ENCODE measurements around the gene CRYBG3. TPM values are rescaled to one million over a fixed set of nuclear protein-coding genes. Genes with fewer than 3 reads are reported as not detected.

The CRYBG3 gene
- total and polyA plus RNA-seq, 2 of the 13 experiments (the other 11 are each of a cell fraction or from before 2014, with no cell fraction given) = 3.8 to 15.9 TPM

- no TSS peak for BruUV-seq (replicated peaks)
- in situ Hi-C loops (cut with HindIII; ENCODE audit: extremely low pct_ligation_motif_present, low pct_unique_long_range_greater_than_20kb) = no loop called here
- Histone ChIP-seq H3K4me3 (replicated peaks in 1 of 3; ENCODE audit: insufficient read depth in 1 of 3, low read depth in 2 of 3, low read length in 3 of 3) (no peak overlapping the region), H3K9ac (ENCODE audit: insufficient read depth, low read depth, low read length) (no peak overlapping the region), H3K9me3 (ENCODE audit: low read length) (no peaks in the 10 kb centered on the region), H3K79me2 (ENCODE audit: insufficient read depth, low read length) (no peaks in the 10 kb centered on the region), H3K27ac (ENCODE audit: extremely low read length, insufficient read depth, low read length) (peak overlapping the region; percentile 18), H2AFZ (ENCODE audit: low read length) (no peak overlapping the region), H3K36me3 (replicated peaks in 1 of 2; ENCODE audit: control insufficient read depth in 1 of 2, insufficient read depth in 2 of 2, low read length in 2 of 2) (no peaks in the 10 kb centered on the region), H3K27me3 (ENCODE audit: control insufficient read depth in 1 of 2, insufficient read depth in 2 of 2, low read length in 2 of 2) (no peaks in the 10 kb centered on the region), H4K20me1 (ENCODE audit: insufficient read depth, low read length) (no peaks in the 10 kb centered on the region), H3K4me1 (ENCODE audit: insufficient read depth, low read length) (peaks cover 60% of the 10 kb centered on the region), H3K4me2 (ENCODE audit: low read depth, low read length) (peak overlapping the region; percentile 47)
- 38% methylated on average over 2 of the region's 2 CpGs for WGBS (ENCODE audit: low lambda C conversion rate)
- DNase-seq (ENCODE audit: low spot score) (peak; percentile 58), FAIRE-seq (peak; percentile 59), ATAC-seq (peak; percentile 85)
- CTCF ChIA-PET (ENCODE audit: low intra/inter-chr PET ratio, low total read pairs) = no interaction called here
- intact Hi-C loops (cut with micrococcal nuclease; ENCODE audit: unreplicated experiment) = loop anchor here (1.0 kb wide), 1 partner anchor 16 kb away; no protein-coding TSS in a partner anchor
- POLR2A ChIA-PET = interaction anchor here (0.6 to 1.6 kb wide), 4 partner anchors 16 to 172 kb away, joined by 3 to 17 read pairs (median 6); partner anchors contain the start of gene CRYBG3
- TF ChIP-seq ZNF367 (CRISPR knock-in tag; IDR thresholded peaks at IDR 0.05; ENCODE audit: borderline replicate concordance) (no peak), TRIM22 (IDR thresholded peaks at IDR 0.05) (no peak), ZNF598 (CRISPR knock-in tag; IDR thresholded peaks at IDR 0.05; ENCODE audit: borderline replicate concordance) (no peak), GABPB1 (CRISPR knock-in tag; IDR thresholded peaks at IDR 0.05) (no peak), KDM6A (CRISPR knock-in tag; IDR thresholded peaks at IDR 0.05; ENCODE audit: low read depth) (peak; percentile 50; the same call in 1 of the 2 replicates), ZNF576 (CRISPR knock-in tag; IDR thresholded peaks at IDR 0.05) (no peak), ELF4 (CRISPR knock-in tag; IDR thresholded peaks at IDR 0.05; ENCODE audit: borderline replicate concordance) (no peak), FOXP4 (CRISPR knock-in tag; IDR thresholded peaks at IDR 0.05) (peak; percentile 49; the same call in 1 of the 2 replicates), HNF1A (IDR thresholded peaks at IDR 0.05; ENCODE audit: low read depth) (peak; percentile 86), HNF1A (CRISPR knock-in tag; IDR thresholded peaks at IDR 0.05; ENCODE audit: borderline replicate concordance) (peak; percentile 76; the same call in 1 of the 2 replicates), ZNF749 (CRISPR knock-in tag; IDR thresholded peaks at IDR 0.05; ENCODE audit: borderline replicate concordance) (no peak), ZNF607 (CRISPR knock-in tag; IDR thresholded peaks at IDR 0.05; ENCODE audit: borderline replicate concordance) (no peak), TEAD3 (CRISPR knock-in tag; optimal IDR thresholded peaks at IDR 0.05; ENCODE audit: borderline replicate concordance) (peak; percentile 53), MIXL1 (CRISPR knock-in tag; IDR thresholded peaks at IDR 0.05) (peak; percentile 37; the same call in 1 of the 2 replicates), SOX13 (IDR thresholded peaks at IDR 0.05) (no peak), SOX13 (CRISPR knock-in tag; conservative IDR thresholded peaks at IDR 0.05 in 1 of 2, IDR thresholded peaks at IDR 0.05 in 1 of 2) (peak in 1 of 2 experiments; percentile 54; a peak in 1 of 4 replicates), BCL6 (CRISPR knock-in tag; IDR thresholded peaks at IDR 0.05) (peak; percentile 46; the same call in 1 of the 2 replicates)
Measured at GRCh38 chr3:97994328-97994945, 172.6 kb downstream of the CRYBG3 start.
